Activated T-helper 1 cell treated with anti-CD3 and anti-CD28 coated beads, Interleukin-12 subunit alpha, Interleukin-12 subunit beta, Interleukin-2, Interleukin-4 antibody, amounts not matched to agents 30 ng/mL and 10 ng/mL and 1 ng/mL, durations not matched to agents 14 hours and 24 hours and 36 hours (primary cell): ENCODE results near the gene TSC1. TPM values are rescaled to one million over a fixed set of nuclear protein-coding genes. Genes with fewer than 3 reads are reported as not detected.

Experiments
- DNase-seq: peaks from one replicate; pipeline ENCODE4 v3.0.0; 2021; ENCODE audit warnings: low spot score
- H3K27ac Mint-ChIP-seq: one replicate; pipeline ENCODE4 v1.8.0; 2021; ENCODE audit warnings: mild to moderate bottlenecking, mixed read lengths
- H3K27me3 Mint-ChIP-seq: one replicate; pipeline ENCODE4 v1.8.0; 2022; ENCODE audit warnings: mild to moderate bottlenecking, moderate library complexity, mixed read lengths; ENCODE audit not compliant: insufficient read depth
- H3K36me3 Mint-ChIP-seq: one replicate; pipeline ENCODE4 v1.8.0; 2021; ENCODE audit warnings: low read depth, mixed read lengths
- H3K4me1 Mint-ChIP-seq: one replicate; pipeline ENCODE4 v1.8.0; 2021; ENCODE audit warnings: low read depth, mixed read lengths
- H3K4me3 Mint-ChIP-seq: one replicate; pipeline ENCODE4 v1.8.0; 2021; ENCODE audit warnings: mild to moderate bottlenecking, moderate library complexity, mixed read lengths
- H3K9me3 Mint-ChIP-seq: one replicate; pipeline ENCODE4 v1.8.0; 2021; ENCODE audit warnings: mixed read lengths
- intact Hi-C: fragments of 100-400 bp; cut with micrococcal nuclease; formaldehyde crosslinking; loops from one replicate; pipeline ENCODE4 v1.15.1; 2024
- total RNA-seq: library from RNA; stranded (reverse); gene quantifications from 2 replicates; pipeline ENCODE4 v1.2.3, GENCODE V29; 2022

Gene TSC1
- total RNA-seq, 1 donor from 2014 or later: 30.2 TPM

DNA sequence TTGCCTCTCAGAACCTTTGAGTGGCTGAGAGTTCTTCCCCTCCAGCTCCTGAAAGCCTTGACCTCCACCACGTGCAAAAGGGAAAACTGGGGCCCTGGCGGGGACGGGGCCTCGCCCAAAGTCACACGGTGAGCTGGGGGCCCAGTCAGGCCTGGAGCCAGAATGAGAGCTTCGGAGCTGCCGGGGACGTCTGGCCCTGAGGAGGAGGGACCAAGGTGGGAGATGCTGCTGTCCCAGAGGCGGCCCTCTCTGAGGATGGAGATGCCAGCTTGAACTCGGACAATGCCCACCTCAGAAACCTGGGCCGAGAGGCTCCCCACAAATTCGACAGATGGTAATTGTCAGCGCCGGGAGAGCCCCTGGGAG, 67.0 kb downstream of the TSC1 start:
- intact Hi-C loops: loop anchor here (5.0 kb wide), 1 partner anchor 800 kb away; the partner anchor contains the start of gene MED27
- Mint-ChIP-seq H3K27ac (peak overlapping the region; percentile 29), H3K36me3 (no peaks in the 10 kb centered on the region), H3K4me1 (peaks cover 21% of the 10 kb centered on the region), H3K9me3 (no peaks in the 10 kb centered on the region), H3K4me3 (peak overlapping the region; percentile 75), H3K27me3 (peaks cover 9% of the 10 kb centered on the region)
- no peak for DNase-seq

DNA sequence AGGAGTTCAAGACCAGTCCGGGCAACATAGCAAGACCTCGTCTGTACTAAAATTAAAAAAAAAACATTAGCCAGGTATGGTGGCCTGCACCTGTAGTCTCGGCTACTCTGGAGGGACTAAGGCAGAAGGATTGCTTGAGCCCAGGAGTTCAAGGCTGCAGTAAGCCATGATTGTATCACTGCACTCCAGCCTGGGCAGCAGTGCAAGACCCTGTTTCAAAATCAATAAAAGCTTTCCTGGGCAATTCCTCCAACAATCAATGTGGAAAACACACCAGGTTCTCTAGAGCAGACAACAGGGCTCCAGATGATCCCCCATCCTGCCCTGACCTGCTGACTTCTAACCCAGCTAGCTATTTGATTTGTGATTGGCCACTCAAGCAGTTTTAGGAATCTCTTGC, 67.6 kb downstream of the TSC1 start:
- peaks cover 9% of the 10 kb centered on the region for H3K27me3 Mint-ChIP-seq
- H3K27ac Mint-ChIP-seq: no peak overlapping the region
- intact Hi-C loops: loop anchor here (5.0 kb wide), 1 partner anchor 800 kb away; the partner anchor contains the start of gene MED27
- no peaks in the 10 kb centered on the region for H3K9me3 Mint-ChIP-seq
- H3K4me1 Mint-ChIP-seq: peaks cover 20% of the 10 kb centered on the region
- H3K4me3 Mint-ChIP-seq: peak overlapping the region; percentile 75
- no peak for DNase-seq
- no peaks in the 10 kb centered on the region for H3K36me3 Mint-ChIP-seq

DNA sequence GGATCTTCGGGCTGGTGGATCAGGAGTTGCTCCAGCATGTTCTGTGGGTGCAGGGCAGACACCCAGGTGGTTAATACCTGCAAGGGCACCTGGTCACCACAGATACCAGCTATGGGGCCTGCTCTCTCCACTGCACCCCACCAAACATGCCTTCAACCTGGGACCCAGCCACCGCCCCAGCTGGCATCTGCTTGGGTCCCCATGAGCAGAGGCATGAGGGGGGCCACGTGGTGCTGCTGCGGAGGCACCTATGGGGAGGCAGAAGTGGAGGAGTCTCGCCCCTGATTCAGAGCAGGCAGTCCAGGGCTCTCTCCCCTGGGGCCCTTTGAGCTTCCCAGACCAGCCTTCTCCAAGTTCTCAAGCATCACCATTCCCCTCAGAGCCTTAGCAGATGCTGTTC, 69.3 kb downstream of the TSC1 start:
- H3K4me1 Mint-ChIP-seq: peaks cover 18% of the 10 kb centered on the region
- intact Hi-C loops: loop anchor here (5.0 kb wide), 1 partner anchor 798 kb away; the partner anchor contains the start of gene MED27
- H3K36me3 Mint-ChIP-seq: no peaks in the 10 kb centered on the region
- no peak overlapping the region for H3K27ac Mint-ChIP-seq
- H3K4me3 Mint-ChIP-seq: no peak overlapping the region
- DNase-seq: no peak
- H3K9me3 Mint-ChIP-seq: no peaks in the 10 kb centered on the region
- peaks cover 9% of the 10 kb centered on the region for H3K27me3 Mint-ChIP-seq

DNA sequence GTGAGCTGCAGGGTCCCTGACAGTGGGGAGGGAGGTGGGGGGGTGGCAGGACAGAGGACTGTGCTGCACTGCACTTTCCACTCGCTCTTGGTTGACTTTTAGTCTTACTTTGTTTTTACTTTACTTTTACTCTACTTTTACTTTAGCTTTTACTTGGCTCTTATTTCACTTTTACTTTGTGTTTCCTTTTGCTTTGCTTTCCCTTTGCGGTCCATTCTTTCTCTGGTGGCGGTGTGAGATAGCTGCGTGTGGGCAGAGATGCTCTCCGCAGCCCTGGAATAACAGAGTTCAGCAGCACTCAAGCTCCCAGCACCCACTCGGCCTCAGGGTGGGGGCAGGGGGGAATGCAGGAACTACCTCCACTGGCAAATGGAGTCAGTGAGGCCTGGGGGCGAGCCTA, 71.0 kb downstream of the TSC1 start:
- no peak overlapping the region for H3K4me3 Mint-ChIP-seq

DNA sequence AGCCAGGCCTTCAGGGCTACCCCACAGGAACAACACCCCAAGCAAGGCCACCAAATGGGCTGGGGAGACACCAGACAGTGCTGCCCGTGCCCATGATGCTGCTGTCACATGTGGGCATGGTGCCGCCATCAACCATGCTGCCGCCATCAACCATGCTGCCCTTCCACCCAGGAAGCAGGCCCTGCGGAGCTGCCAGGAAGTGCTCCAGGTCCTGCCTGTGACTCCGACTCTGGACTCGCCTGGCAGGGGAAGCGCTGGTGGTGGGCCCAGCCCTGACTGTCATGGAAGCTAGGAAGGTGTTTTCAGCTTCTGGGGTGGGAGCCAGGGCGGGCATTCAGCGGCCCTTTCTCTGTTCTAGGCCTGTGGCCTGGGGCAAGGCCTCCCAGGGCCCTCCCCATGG, 75.2 kb downstream of the TSC1 start:
- Mint-ChIP-seq H3K27me3 (peaks cover 2% of the 10 kb centered on the region), H3K27ac (no peak overlapping the region), H3K36me3 (no peaks in the 10 kb centered on the region), H3K4me3 (no peak overlapping the region), H3K9me3 (no peaks in the 10 kb centered on the region), H3K4me1 (peaks cover 10% of the 10 kb centered on the region)
- no peak for DNase-seq
- intact Hi-C loops: no loop called here

More for the DNA sequence above, 71.0 kb downstream of the TSC1 start:
- intact Hi-C loops: no loop called here
- H3K9me3 Mint-ChIP-seq: no peaks in the 10 kb centered on the region
- H3K36me3 Mint-ChIP-seq: no peaks in the 10 kb centered on the region
- peaks cover 5% of the 10 kb centered on the region for H3K4me1 Mint-ChIP-seq
- DNase-seq: no peak
- peak overlapping the region; percentile 57 for H3K27ac Mint-ChIP-seq
- peaks cover 9% of the 10 kb centered on the region for H3K27me3 Mint-ChIP-seq

DNA sequence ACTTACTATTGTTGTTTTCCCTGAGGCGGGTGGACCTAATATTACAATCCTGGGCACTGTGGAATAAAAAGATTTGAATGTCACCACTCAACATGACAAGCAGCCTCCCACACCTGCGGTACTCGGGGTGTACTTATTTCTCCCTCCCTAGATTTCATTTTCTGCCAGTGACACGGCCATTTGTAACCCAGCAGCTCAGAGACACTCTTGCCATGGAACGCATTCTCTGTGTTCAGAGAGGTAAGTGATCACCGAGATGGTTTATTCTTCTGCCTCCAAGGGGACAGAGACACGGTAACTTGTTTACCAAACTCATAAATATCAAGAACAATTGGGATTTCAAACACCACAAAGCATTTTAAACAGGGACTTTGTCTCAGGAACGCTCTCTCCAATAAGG, 77.5 kb downstream of the TSC1 start:
- no peak for DNase-seq
- peaks cover 9% of the 10 kb centered on the region for H3K4me1 Mint-ChIP-seq
- intact Hi-C loops: no loop called here
- no peaks in the 10 kb centered on the region for H3K9me3 Mint-ChIP-seq
- no peak overlapping the region for H3K27ac Mint-ChIP-seq
- H3K27me3 Mint-ChIP-seq: peaks cover 2% of the 10 kb centered on the region
- no peaks in the 10 kb centered on the region for H3K36me3 Mint-ChIP-seq
- H3K4me3 Mint-ChIP-seq: no peak overlapping the region

DNA sequence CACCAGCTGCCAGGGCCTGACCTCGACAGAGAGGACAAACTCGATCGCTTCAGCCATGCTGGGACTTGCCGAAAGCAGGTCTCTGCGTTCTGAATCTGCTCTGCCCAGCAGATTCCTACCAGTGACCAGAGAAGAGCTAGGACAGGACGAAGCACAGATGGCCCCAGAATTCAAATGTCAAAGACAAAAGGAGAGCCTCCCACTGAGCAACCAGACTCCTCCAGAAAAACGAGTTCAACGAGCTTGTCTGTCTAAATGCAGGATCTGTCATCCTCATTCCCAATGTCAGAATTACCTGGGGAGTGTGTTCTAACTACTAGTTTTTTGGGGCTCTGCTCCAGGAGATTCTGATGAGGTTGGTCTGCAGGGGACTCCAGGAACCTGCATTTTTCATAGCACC, 79.7 kb downstream of the TSC1 start:
- H3K27ac Mint-ChIP-seq: no peak overlapping the region
- H3K4me3 Mint-ChIP-seq: no peak overlapping the region
- H3K27me3 Mint-ChIP-seq: peaks cover 2% of the 10 kb centered on the region
- peaks cover 9% of the 10 kb centered on the region for H3K4me1 Mint-ChIP-seq
- no peaks in the 10 kb centered on the region for H3K9me3 Mint-ChIP-seq
- intact Hi-C loops: no loop called here
- H3K36me3 Mint-ChIP-seq: no peaks in the 10 kb centered on the region
- DNase-seq: no peak

DNA sequence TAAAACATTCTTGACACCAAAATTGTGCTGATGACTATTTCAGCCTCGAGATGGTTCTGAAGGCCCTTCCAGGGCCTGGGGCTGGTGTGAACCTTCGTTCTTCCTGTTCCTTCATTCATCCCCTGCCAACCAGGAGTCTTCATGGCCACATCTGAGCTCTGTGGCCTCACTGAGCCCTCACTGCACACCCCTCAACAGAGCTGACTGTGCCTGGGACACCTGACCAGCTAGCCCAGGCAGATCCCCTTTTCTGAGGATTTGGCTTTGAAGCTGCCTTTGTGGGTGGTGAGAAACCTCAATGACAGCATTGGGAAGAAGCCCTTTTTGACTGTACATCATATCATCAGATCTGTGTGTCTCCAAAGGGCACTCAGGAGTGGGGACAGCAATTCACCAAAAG, 80.1 kb downstream of the TSC1 start:
- peaks cover 9% of the 10 kb centered on the region for H3K4me1 Mint-ChIP-seq
- no peak for DNase-seq
- H3K27me3 Mint-ChIP-seq: peaks cover 2% of the 10 kb centered on the region
- no peak overlapping the region for H3K4me3 Mint-ChIP-seq
- H3K9me3 Mint-ChIP-seq: no peaks in the 10 kb centered on the region
- no peaks in the 10 kb centered on the region for H3K36me3 Mint-ChIP-seq
- H3K27ac Mint-ChIP-seq: no peak overlapping the region
- intact Hi-C loops: no loop called here

DNA sequence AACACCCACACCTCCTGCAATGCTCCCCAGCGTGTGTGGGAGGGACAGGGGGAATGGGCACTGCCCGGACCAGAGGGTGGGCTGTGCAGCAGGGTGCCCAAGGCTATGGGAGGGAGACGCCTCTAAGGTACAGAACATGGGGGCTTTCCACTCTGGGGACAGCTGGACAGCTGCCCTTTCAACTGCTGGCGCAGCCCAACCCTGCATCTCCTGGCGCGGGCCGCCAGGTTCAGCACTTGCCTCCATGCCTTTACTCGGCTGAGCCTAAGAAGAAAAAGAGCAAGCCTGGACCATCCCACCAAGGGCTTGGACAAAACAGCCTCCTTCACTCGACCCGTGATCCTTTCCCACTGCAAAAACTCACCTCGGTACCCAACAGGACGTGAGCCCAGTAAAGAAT, 81.3 kb downstream of the TSC1 start:
- Mint-ChIP-seq H3K4me3 (no peak overlapping the region), H3K9me3 (no peaks in the 10 kb centered on the region), H3K4me1 (peaks cover 9% of the 10 kb centered on the region), H3K27ac (no peak overlapping the region), H3K36me3 (no peaks in the 10 kb centered on the region), H3K27me3 (peaks cover 2% of the 10 kb centered on the region)
- no peak for DNase-seq
- intact Hi-C loops: no loop called here

DNA sequence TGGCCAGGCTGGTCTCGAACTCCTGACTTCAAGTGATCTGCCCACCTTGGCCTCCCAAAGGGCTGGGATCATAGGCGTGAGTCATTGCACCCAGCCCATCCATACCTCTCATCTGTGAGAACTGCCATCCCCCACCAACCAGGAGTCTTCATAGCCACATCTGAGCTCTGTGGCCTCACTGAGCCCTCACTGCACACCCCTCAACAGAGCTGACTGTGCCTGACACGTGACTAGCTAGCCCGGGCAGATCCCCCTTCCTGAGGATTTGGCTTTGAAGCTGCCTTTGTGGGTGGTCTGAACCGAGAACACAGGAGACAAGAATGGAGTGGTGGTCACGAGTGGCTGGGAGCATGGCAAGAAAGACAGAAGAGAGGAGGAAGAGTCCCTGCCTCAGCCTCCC, 81.9 kb downstream of the TSC1 start:
- H3K27me3 Mint-ChIP-seq: peaks cover 2% of the 10 kb centered on the region
- H3K9me3 Mint-ChIP-seq: no peaks in the 10 kb centered on the region
- no peaks in the 10 kb centered on the region for H3K36me3 Mint-ChIP-seq
- H3K27ac Mint-ChIP-seq: no peak overlapping the region
- intact Hi-C loops: no loop called here
- H3K4me3 Mint-ChIP-seq: no peak overlapping the region
- no peak for DNase-seq
- H3K4me1 Mint-ChIP-seq: peaks cover 9% of the 10 kb centered on the region

DNA sequence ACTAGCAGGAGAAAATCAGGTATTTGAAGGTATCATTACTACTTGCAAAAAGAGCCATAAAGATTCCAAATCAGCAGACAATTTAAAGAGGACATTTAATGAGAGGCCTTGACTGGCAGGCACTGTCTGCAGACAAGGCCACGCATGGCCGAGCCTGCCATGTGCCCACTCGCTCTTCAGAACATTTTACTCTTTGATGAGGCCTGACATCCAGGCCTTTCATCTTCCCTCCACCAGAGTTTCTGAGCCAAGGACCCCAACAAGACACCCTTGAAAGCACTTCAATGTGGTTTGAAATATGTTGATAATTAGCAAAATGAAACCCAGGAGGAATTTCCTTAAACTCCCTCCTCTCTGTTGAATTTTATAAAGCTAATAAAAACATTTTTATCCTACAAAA, 82.8 kb downstream of the TSC1 start:
- Mint-ChIP-seq H3K4me3 (no peak overlapping the region), H3K27ac (no peak overlapping the region), H3K9me3 (no peaks in the 10 kb centered on the region), H3K27me3 (peaks cover 4% of the 10 kb centered on the region), H3K4me1 (peaks cover 9% of the 10 kb centered on the region), H3K36me3 (no peaks in the 10 kb centered on the region)
- DNase-seq: no peak
- intact Hi-C loops: no loop called here

DNA sequence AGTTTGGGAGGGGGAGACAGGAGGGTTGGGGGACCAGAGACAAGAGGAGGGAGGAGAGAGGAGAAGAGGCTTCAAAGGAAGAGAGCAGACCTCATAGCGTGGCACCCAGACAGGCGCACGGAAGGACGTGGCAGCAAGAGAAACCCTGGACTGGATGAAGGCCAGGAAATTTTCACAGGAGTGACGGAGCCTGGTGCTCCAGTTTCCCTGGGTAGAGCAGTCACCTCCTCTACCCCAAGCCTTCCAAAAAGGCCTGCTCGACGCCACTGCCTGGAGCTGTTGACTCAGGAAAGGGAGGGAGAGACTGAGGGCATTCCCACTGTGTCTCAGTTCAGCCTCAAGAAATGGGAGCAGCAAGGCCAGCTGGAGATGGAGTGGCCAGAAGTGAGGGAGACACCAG, 85.7 kb downstream of the TSC1 start:
- Mint-ChIP-seq H3K36me3 (no peaks in the 10 kb centered on the region), H3K27ac (no peak overlapping the region), H3K4me3 (no peak overlapping the region), H3K9me3 (no peaks in the 10 kb centered on the region), H3K4me1 (peaks cover 3% of the 10 kb centered on the region), H3K27me3 (peaks cover 5% of the 10 kb centered on the region)
- intact Hi-C loops: no loop called here
- no peak for DNase-seq

DNA sequence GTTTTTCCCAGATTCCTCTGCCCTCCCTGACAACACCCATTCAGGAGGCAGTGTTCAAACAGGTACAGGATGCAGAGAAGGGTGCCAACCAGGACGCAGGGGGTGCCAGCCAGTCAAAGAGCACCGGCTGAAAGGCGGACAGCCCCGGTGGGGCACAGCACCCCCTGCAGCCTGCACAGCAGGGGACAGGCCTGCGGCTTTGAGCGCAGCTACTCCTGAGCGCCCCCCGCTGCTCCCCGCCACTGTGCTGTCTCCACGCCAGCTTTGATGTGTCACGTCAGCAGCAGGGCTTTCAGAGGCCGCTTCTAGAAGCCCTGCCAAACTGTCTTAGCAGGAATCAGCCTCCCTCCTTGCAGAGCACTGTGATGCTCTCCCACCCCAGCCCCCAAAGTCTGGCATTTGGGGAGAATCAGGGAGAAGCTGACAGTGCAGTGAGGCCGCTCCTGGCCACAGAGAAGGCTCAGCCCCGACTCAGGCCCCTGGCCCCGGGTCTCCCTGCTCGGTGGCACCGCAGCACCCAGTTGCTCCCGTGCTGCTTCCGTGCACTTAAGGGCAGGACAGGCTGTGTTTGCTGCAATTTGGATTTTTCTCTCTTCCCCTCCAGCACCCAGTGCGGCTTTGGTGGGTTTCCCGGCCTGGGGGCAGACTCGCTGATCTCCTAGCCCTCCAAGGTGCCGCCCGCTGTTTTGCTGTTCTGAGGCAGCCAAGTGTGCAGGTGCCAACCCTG, 86.6 kb downstream of the TSC1 start:
- intact Hi-C loops: no loop called here
- Mint-ChIP-seq H3K4me3 (no peak overlapping the region), H3K27ac (no peak overlapping the region), H3K4me1 (peaks cover 3% of the 10 kb centered on the region), H3K36me3 (no peaks in the 10 kb centered on the region), H3K9me3 (no peaks in the 10 kb centered on the region), H3K27me3 (peaks cover 7% of the 10 kb centered on the region)
- no peak for DNase-seq

DNA sequence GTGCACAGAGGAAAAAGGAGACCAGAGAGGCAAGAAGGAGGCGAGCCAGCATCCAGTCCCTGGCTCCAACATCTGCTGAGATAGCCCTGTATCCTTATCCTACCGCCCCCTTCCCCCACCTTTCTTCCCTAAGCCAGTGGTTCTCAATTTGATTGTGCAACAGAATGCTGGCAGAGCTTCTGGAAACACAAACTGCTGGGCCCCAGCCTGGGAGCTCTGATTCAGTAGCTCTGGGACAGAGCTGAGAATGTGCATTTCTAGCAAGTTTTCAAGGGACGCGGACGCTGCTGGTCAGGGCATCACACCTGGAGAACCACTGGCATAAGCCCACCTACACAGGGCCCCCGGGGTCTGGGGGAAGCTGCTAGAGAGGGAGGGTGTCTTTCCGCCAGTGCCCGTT, 87.4 kb downstream of the TSC1 start:
- Mint-ChIP-seq H3K27ac (no peak overlapping the region), H3K36me3 (no peaks in the 10 kb centered on the region), H3K27me3 (peaks cover 7% of the 10 kb centered on the region), H3K9me3 (no peaks in the 10 kb centered on the region), H3K4me3 (no peak overlapping the region), H3K4me1 (no peaks in the 10 kb centered on the region)
- DNase-seq: no peak
- intact Hi-C loops: no loop called here
